GM21723 (cell line): Measurements from ENCODE around the gene RRM1.

Source experiments
- ATAC-seq: cut with Tn5 transposase; IDR thresholded peaks from one replicate; pipeline ENCODE4 v1.9.1; 2021; ENCODE audit warnings: mild to moderate bottlenecking, moderate library complexity; ENCODE audit not compliant: unreplicated experiment

The RRM1 gene

DNA sequence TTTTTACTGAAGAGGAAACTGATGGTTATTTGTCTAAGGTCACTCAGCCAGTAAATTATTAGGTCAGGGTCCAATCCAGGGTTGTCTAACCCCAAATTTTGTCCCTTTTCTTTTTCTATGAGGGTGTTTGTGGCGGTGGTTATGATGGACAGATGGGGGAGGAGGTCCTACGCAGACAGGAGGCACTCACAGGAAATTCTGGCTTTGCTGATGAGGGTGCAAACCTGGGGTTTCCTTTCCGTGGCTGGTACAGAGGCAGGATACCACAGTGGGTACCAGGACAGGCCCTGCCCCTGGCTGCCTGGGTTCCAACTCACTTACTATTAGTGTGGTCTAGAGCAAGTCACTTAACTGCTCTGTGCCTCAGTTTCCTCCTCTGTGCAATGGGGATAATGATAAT, 91.0 kb downstream of the RRM1 start:
- ATAC-seq: no peak

DNA sequence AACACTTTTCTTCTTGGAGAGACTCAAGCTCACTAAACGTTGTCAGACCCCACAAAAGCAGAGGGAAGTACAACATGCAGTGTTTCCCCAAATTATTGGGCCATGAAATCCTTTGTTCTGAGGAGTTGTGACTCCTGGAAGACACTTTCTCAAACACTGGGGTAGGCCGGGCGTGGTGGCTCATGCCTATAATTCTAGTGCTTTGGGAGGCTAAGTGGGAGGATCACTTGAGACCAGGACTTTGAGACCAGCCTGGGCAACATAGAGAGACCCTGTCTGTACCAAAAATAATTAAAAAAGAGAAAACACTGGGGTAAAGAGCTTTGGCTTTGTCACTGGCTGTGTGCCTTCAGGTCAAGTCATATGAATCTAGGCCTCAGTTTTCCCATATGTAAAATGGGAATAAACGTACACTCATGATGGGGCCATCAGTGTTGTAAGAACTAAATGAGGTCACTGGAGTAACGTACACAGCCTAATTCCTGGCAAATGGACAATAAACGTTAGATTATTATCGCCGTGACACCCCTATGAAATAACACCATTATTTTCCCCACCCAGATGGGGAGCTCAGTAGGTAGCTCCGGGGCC, 92.0 kb downstream of the RRM1 start:
- no peak for ATAC-seq

DNA sequence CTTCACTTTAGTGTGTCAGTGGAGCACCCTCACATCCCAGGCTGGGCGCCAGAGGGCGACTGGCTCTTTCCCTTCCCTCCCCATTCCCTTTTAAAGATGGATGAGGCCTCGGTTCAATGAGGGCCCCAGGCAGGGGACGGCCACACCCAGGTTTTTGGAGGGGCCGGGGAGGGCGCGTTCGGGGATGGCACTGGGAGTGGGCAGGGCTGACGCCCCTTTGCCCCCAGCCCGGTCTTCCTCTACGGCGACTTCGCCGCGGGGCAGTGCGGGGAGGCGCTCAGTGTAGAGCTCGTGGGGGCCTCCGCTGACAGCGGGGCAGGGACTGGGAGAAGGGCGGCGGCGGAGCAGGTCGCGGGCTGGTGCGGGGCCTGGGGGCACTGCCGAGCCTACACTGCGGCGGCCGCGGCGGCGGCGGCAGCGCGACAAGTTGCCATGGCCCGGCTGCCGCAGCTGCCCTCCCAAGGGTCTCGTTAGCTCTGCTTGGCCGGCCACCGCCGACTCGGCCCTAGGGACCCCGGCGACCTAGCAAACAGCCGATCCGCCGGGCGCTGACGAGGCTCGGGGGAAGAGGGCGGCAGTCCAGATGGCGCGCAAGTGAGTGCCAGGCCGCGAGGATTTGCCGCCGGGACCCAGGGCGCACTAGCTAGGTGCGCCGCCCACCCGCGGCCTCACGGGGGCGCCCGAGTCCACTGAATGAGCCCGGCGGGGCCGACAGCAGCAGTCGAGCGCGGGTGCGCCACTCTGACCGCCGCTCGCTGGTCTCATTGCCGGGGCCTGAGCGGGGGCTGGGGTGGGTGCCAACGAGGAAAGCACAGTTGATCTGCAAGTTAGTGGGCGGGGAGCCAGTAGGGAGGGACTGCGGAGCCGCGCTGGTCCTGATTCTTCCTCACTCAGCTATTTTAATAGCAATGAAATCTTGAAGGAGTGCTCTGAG, 92.7 kb downstream of the RRM1 start:
- ATAC-seq: peak; percentile 96
